Measurements from ENCODE around the gene FNDC3B. TPM values are rescaled to one million over a fixed set of nuclear protein-coding genes. Genes with fewer than 3 reads are reported as not detected.
A peak's percentile ranks its signal among the peaks of the same experiment; 100 is the strongest.

The FNDC3B gene
- total RNA-seq, 2 donors from 2014 or later: 80.6 to 107 TPM

- TF ChIP-seq CTCF (conservative IDR thresholded peaks at IDR 0.05): no peak
- peaks cover 21% of the 10 kb centered on the region for H3K4me1 Mint-ChIP-seq
Observed at GRCh38 chr3:172085557-172085895, 46.1 kb downstream of the FNDC3B start.

GRCh38 chr3:172086071-172086470 is 46.7 kb downstream of the FNDC3B start:
- Mint-ChIP-seq H3K27me3 (ENCODE audit: insufficient read depth) (no peaks in the 10 kb centered on the region), H3K9me3 (peaks cover 8% of the 10 kb centered on the region), H3K36me3 (ENCODE audit: low read depth) (peaks cover 44% of the 10 kb centered on the region), H3K27ac (no peak overlapping the region), H3K4me1 (peaks cover 21% of the 10 kb centered on the region), H3K4me3 (no peak overlapping the region)
- no peak for DNase-seq
- no peaks in the 10 kb centered on the region for H3K27me3 ChIP-seq (ENCODE audit: control insufficient read depth, insufficient read depth, low read length, poor library complexity, severe bottlenecking)
- no peaks in the 10 kb centered on the region for H3K4me1 ChIP-seq (ENCODE audit: control insufficient read depth, insufficient read depth, low read length)
- peaks cover 56% of the 10 kb centered on the region for H3K36me3 ChIP-seq (ENCODE audit: control insufficient read depth, insufficient read depth, low read length)
- 94 to 100% methylated on average over 1 of the region's 1 CpG for WGBS, 2 experiments (ENCODE audit: insufficient coverage in 1 of 2, insufficient read length in 1 of 2)
- no peak overlapping the region for H3K9ac ChIP-seq (ENCODE audit: extremely low read depth, low read length, poor library complexity, severe bottlenecking)
- TF ChIP-seq CTCF (conservative IDR thresholded peaks at IDR 0.05): no peak
- H3K27ac ChIP-seq (ENCODE audit: low read depth, low read length): no peak overlapping the region
- H3K9me3 ChIP-seq (ENCODE audit: control insufficient read depth, low read length): peaks cover 17% of the 10 kb centered on the region
- no peak overlapping the region for H3K4me3 ChIP-seq (ENCODE audit: low read length)

More at GRCh38 chr3:172085557-172085895, 46.1 kb downstream of the FNDC3B start:
- H3K27ac Mint-ChIP-seq: no peak overlapping the region
- no peak for DNase-seq
- no peak overlapping the region for H3K4me3 Mint-ChIP-seq
- Histone ChIP-seq H3K4me3 (ENCODE audit: low read length) (no peak overlapping the region), H3K36me3 (ENCODE audit: control insufficient read depth, insufficient read depth, low read length) (peaks cover 60% of the 10 kb centered on the region), H3K27me3 (ENCODE audit: control insufficient read depth, insufficient read depth, low read length, poor library complexity, severe bottlenecking) (no peaks in the 10 kb centered on the region), H3K4me1 (ENCODE audit: control insufficient read depth, insufficient read depth, low read length) (no peaks in the 10 kb centered on the region), H3K9ac (ENCODE audit: extremely low read depth, low read length, poor library complexity, severe bottlenecking) (no peak overlapping the region), H3K9me3 (ENCODE audit: control insufficient read depth, low read length) (peaks cover 17% of the 10 kb centered on the region), H3K27ac (ENCODE audit: low read depth, low read length) (no peak overlapping the region)
- peaks cover 44% of the 10 kb centered on the region for H3K36me3 Mint-ChIP-seq (ENCODE audit: low read depth)
- 93 to 94% methylated on average over 2 of the region's 2 CpGs for WGBS, 2 experiments (ENCODE audit: insufficient coverage in 1 of 2, insufficient read length in 1 of 2)
- H3K9me3 Mint-ChIP-seq: peaks cover 8% of the 10 kb centered on the region
- no peaks in the 10 kb centered on the region for H3K27me3 Mint-ChIP-seq (ENCODE audit: insufficient read depth)

- no peak for TF ChIP-seq CTCF (conservative IDR thresholded peaks at IDR 0.05)
- H3K27me3 ChIP-seq (ENCODE audit: control insufficient read depth, insufficient read depth, low read length, poor library complexity, severe bottlenecking): no peaks in the 10 kb centered on the region
- H3K9ac ChIP-seq (ENCODE audit: extremely low read depth, low read length, poor library complexity, severe bottlenecking): no peak overlapping the region
- no peak overlapping the region for H3K27ac ChIP-seq (ENCODE audit: low read depth, low read length)
- no peaks in the 10 kb centered on the region for H3K4me1 ChIP-seq (ENCODE audit: control insufficient read depth, insufficient read depth, low read length)
- H3K9me3 ChIP-seq (ENCODE audit: control insufficient read depth, low read length): peaks cover 16% of the 10 kb centered on the region
- peaks cover 48% of the 10 kb centered on the region for H3K36me3 ChIP-seq (ENCODE audit: control insufficient read depth, insufficient read depth, low read length)
- Mint-ChIP-seq H3K27ac (peak overlapping the region; percentile 10), H3K4me1 (peaks cover 21% of the 10 kb centered on the region), H3K9me3 (peaks cover 8% of the 10 kb centered on the region), H3K27me3 (ENCODE audit: insufficient read depth) (no peaks in the 10 kb centered on the region), H3K36me3 (ENCODE audit: low read depth) (peaks cover 36% of the 10 kb centered on the region), H3K4me3 (no peak overlapping the region)
- DNase-seq: no peak
- WGBS, 2 experiments (ENCODE audit: insufficient coverage in 1 of 2, insufficient read length in 1 of 2): 84 to 93% methylated on average over 3 to 4 of the region's 4 CpGs
- H3K4me3 ChIP-seq (ENCODE audit: low read length): no peak overlapping the region
Observed at GRCh38 chr3:172087198-172087597, 47.8 kb downstream of the FNDC3B start.

Measured in endodermal cell (in vitro differentiated cells).